SK-N-DZ (cell line): ENCODE data around the gene ZC3H7A. TPM values are rescaled to one million over a fixed set of nuclear protein-coding genes. Genes with fewer than 3 reads are reported as not detected.
"Not testable (repeated sequence)": the region's sequence is repeated elsewhere in the genome, so short reads cannot be mapped to it uniquely, and the experiment has no call there.

Source experiments
- DNase-seq: peaks from one replicate; pipeline ENCODE4 v3.0.0-alpha.2; 2015; ENCODE audit warnings: low spot score
- polyA plus RNA-seq, 2 experiments: library from polyadenylated mRNA; depleted of rRNA; stranded (reverse); fragments of >200 nt; gene quantifications; 2 replicates each; pipeline ENCODE4 v1.2.3, GENCODE V29; 2014

ZC3H7A gene
- polyA plus RNA-seq (2014; cell fraction: cytosol; rRNA removed) = 46.3 and 47.8 TPM in 2 replicates
- 112 and 113 TPM in 2 replicates for polyA plus RNA-seq (2014; cell fraction: nucleus; rRNA removed)

GRCh38 chr16:11797166-11797956 is at the start of gene ZC3H7A:
Gene ZC3H7A (minus strand): TSS chr16:11797258. CDS start chr16:11782354, 14,904 bp downstream.
- peak; percentile 96 for DNase-seq

GRCh38 chr16:11844499-11844898 is 47.4 kb upstream of the ZC3H7A start:
- no peak for DNase-seq

- no peak for DNase-seq
Measured at GRCh38 chr16:11843861-11844260, 46.8 kb upstream of the ZC3H7A start.

GRCh38 chr16:11843206-11843605 is 46.1 kb upstream of the ZC3H7A start:
- no peak for DNase-seq

GRCh38 chr16:11841026-11841425 is 44.0 kb upstream of the ZC3H7A start:
- DNase-seq = no peak

GRCh38 chr16:11836650-11837244 is 39.7 kb upstream of the ZC3H7A start:
- no peak for DNase-seq

- DNase-seq = peak; percentile 72
Measured at GRCh38 chr16:11835891-11836649, 39.0 kb upstream of the ZC3H7A start.

- DNase-seq = no peak
Measured at GRCh38 chr16:11835309-11835708, 38.3 kb upstream of the ZC3H7A start.

GRCh38 chr16:11833951-11834695 is 37.1 kb upstream of the ZC3H7A start:
- no peak for DNase-seq

- DNase-seq = no peak
Measured at GRCh38 chr16:11828696-11829095, 31.6 kb upstream of the ZC3H7A start.

GRCh38 chr16:11825520-11826165 is 28.6 kb upstream of the ZC3H7A start:
- DNase-seq = not testable (repeated sequence)

- no peak for DNase-seq
Measured at GRCh38 chr16:11824362-11824761, 27.3 kb upstream of the ZC3H7A start.

GRCh38 chr16:11823645-11824044 is 26.6 kb upstream of the ZC3H7A start:
- DNase-seq = not testable (repeated sequence)

GRCh38 chr16:11819798-11820197 is 22.7 kb upstream of the ZC3H7A start:
- no peak for DNase-seq

GRCh38 chr16:11818970-11819369 is 21.9 kb upstream of the ZC3H7A start:
- not testable (repeated sequence) for DNase-seq

- no peak for DNase-seq
Measured at GRCh38 chr16:11816123-11816522, 19.1 kb upstream of the ZC3H7A start.

- not testable (repeated sequence) for DNase-seq
Measured at GRCh38 chr16:11814800-11815199, 17.7 kb upstream of the ZC3H7A start.

GRCh38 chr16:11806721-11807120 is 9.7 kb upstream of the ZC3H7A start:
- no peak for DNase-seq

GRCh38 chr16:11805556-11805955 is 8.5 kb upstream of the ZC3H7A start:
- no peak for DNase-seq

- no peak for DNase-seq
Measured at GRCh38 chr16:11801481-11802021, 4.5 kb upstream of the ZC3H7A start.

GRCh38 chr16:11800382-11800718 is 3.3 kb upstream of the ZC3H7A start:
- DNase-seq = no peak
